Erythroblast (primary cell): ENCODE results near the gene LAMTOR4.

Experiments
- GATA1 ChIP-seq: IDR thresholded peaks from 2 replicates; pipeline ENCODE4 v1.6.1; 2011; ENCODE audit warnings: low read depth, mild to moderate bottlenecking, control low read depth, low read length, moderate library complexity
- POLR2A ChIP-seq: IDR thresholded peaks from 2 replicates; pipeline ENCODE4 v1.6.1; 2011; ENCODE audit warnings: mild to moderate bottlenecking, low read length

DNA sequence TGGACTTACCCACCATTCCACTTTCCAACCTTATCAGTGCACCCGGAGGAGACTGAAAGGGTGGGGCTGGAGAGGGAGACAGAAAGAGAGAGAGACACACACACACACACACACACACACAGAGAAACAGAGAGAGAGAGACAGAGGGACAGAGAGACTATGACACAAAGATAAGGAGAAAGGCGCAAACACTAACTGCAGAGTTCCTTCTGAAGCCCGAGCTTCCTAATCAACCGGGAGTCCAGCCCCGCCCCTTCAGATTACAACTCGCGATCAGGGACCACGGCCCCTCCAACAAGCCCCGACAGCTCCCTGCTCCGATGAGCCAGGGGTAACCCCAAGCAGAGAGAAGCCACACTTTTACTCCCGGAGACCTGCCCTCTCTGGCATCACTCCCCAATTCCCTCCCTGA, 19.2 kb downstream of the LAMTOR4 start:
- TF ChIP-seq POLR2A, result no peak
- no peak for TF ChIP-seq GATA1
